ENCODE data around the gene PAX5.

GRCh38 chr9:36868586-36869282 is 165.3 kb downstream of the PAX5 start:
- no peak for TF ChIP-seq EZH2 (IDR thresholded peaks at IDR 0.05; ENCODE audit: borderline replicate concordance, low read depth, low read length, severe bottlenecking)
- TF ChIP-seq, protein P1, sequence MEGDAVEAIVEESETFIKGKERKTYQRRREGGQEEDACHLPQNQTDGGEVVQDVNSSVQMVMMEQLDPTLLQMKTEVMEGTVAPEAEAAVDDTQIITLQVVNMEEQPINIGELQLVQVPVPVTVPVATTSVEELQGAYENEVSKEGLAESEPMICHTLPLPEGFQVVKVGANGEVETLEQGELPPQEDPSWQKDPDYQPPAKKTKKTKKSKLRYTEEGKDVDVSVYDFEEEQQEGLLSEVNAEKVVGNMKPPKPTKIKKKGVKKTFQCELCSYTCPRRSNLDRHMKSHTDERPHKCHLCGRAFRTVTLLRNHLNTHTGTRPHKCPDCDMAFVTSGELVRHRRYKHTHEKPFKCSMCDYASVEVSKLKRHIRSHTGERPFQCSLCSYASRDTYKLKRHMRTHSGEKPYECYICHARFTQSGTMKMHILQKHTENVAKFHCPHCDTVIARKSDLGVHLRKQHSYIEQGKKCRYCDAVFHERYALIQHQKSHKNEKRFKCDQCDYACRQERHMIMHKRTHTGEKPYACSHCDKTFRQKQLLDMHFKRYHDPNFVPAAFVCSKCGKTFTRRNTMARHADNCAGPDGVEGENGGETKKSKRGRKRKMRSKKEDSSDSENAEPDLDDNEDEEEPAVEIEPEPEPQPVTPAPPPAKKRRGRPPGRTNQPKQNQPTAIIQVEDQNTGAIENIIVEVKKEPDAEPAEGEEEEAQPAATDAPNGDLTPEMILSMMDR (IDR thresholded peaks at IDR 0.05; ENCODE audit: borderline replicate concordance, extremely low read depth, low read length, poor library complexity, severe bottlenecking): no peak
